Measurements from ENCODE around the gene HOXA3.

The HOXA3 gene

GRCh38 chr7:27177795-27178320 lies 25.5 kb upstream of the HOXA3 start:
- DNase-seq = no peak

GRCh38 chr7:27176962-27177794 lies 24.8 kb upstream of the HOXA3 start:
- DNase-seq = no peak

DNA sequence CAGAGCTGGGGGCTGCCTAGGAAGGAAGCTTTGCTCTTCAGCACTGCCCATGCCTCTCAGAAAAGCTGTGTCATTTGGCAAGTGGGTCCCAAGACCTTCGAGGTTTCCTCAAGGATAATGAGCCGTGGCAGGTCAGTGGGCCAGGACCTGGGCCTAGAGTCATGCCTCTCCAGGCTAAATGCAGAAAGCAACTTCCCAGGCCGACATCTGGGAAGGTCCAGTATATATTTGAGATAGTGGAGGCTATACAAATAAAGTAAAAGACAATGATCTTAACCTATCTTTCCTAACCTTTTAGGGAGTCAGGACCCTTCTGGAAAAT lies 24.1 kb upstream of the HOXA3 start:
- DNase-seq = no peak

GRCh38 chr7:27175626-27176523 lies 23.5 kb upstream of the HOXA3 start:
- DNase-seq = no peak

DNA sequence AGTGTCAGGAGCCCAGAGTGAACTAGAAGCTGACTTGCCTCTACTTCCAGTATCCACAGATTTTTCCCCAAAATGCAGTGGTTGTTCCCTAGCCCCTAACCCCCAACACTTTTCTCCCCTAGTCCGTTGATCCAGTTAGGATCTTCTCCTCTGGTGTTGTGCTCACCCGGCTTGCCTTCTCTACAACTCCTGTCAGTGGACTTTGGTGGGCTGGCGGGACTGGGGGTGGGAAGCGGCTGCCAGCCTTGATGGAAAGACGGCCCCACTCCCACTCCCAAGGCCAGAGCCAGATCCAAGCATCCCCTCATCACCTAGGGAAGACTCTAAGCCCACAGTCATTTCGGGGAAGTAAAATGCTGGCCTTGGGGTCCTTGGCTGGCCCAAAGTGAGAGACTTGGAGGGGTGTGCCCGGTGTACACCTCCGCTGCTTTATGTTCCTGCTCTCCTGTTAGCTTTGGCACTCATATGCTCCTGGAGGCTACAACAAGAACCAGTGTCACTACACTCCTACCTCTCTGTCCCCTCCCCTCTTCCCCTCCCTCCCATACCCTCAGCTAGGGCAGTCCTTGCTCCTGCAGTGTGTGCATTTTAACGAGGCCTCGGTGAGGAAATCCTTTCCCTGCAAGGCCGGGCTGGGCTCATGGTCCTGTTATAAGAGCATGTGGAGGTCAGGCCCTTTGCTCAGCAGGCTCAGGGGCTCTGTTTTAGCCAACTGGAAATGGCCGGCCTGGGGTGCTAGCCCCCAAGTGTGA lies 22.7 kb upstream of the HOXA3 start:
- no peak for DNase-seq

GRCh38 chr7:27173956-27174873 lies 21.8 kb upstream of the HOXA3 start, which contains the start of gene HOXA10:
HOXA10 (minus strand) TSS chr7:27174320; CDS start chr7:27174306, 14 bp downstream.
- no peak for DNase-seq

DNA sequence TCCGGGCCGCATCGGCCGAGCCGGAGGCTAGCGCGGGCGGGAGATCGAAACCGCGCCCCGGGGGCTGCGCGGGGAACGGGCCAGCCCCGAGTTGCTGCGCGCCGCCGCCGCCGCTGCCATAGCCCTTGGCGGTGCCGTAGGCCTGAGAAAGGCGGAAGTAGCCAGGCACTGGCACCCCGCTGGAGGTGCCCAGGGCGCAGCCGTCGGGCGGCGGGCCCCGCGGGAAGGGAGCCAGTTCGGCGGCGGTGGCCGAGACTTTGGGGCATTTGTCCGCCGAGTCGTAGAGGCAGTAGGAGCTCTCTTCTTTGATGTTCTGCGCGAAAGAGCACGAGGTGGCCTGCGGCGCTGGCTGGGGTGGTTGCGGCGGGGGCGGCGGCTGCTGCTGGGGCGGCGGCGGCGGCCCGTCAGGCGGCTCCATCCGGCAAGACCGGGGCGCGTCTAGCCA lies 21.1 kb upstream of the HOXA3 start:
- no peak for DNase-seq

GRCh38 chr7:27172823-27173510 lies 20.6 kb upstream of the HOXA3 start:
- DNase-seq = no peak

DNA sequence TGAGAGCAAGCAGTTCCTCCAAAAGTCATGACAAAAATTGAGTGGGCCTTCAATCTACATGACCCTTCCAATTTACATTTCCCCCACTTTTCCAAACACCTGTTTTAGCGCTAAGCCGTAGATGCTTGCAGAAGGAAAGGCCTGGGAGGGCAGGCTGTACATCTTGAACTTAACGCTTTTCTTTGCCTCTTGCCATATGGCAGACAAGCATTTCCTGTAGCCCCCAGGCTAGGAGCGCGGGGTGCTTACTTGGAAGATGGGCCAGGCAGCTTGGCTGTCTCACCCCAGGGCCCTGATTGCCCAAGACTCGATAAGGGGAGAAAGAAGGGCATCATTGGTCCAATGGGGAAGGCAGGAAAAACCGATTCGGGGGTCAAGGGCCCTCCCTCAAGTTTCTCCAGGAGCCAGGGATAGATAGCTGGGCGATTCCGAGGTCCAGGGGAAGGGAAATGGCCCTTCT lies 20.0 kb upstream of the HOXA3 start:
- no peak for DNase-seq

DNA sequence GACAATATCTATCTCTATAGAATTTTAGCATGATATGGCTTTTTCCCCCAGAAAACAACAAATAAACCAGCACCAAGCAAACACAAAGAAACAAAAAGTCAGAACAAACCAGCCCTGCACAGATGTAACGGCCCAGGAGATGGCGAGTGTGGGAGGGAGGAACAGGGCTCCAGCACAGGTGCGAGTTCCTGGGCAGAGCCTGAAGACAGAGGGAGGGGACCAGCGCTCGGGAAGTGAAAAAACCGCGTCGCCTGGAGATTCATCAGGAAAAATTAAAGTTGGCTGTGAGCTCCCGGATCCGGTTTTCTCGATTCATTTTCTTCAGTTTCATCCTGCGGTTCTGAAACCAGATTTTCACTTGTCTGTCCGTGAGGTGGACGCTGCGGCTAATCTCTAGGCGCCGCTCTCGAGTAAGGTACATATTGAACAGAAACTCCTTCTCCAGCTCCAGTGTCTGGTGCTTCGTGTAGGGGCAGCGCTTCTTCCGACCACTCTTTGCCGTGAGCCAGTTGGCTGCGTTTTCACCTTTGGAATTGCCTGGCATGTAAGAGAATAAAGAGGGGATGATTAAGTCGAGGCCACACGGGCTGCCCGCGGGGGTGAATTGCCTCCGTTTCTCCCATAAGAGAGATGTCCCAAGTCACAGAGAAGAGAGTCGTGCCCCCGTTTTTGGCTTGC lies 19.4 kb upstream of the HOXA3 start:
- DNase-seq = no peak

DNA sequence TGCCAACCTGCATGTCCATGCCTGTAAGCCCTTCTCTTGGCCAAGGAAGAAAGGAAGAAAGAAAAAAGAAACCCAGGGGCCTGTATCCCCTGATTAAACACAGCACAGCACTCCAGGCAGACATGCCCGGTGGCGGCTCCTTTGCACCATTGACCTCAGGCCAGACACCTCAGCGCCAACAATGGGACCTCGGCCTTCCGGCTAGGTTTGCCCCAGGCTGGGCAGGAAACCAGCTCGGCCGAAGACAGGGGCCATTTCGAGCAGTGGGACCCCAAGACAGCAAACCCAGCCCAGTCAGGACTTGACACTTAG lies 18.9 kb upstream of the HOXA3 start:
- DNase-seq = no peak

GRCh38 chr7:27170426-27171324 lies 18.3 kb upstream of the HOXA3 start:
- DNase-seq = no peak

DNA sequence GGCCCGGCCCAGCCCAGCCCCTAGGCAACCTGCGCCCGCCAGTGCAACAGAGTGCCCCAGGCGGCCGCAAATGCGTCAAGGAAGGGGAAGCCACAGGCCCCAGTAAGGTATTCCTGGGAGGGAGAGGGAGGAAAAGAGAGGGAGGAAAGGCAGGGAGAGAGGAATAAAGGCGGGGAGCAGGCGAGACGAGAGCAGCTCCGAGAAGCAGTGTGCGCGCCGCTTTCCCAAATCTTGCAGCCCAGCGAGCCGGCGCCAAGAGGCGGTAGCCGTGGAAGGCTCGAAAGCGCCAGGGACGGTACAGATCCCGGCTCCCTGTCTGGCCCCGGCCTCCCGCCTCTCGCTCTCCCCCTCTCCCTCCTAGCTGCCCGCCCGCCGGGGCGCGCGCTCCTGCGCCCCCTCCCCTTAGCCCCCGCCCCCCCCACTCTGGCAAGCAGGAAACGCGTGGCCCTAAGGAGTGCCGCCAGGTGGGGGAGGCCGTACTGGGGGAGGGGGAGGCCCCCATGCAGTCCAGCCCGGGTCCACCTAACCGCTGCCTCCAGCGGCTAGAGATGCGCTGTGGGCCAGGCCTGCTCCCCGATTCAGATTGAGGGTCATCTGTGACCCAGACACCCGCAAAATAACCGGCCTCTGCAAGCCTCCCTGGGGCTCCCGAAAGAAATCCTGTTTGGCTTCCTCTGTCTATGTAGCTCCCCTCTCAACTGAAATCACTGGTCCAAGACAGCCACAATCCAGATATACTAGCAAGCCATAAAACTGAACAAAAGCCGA lies 17.5 kb upstream of the HOXA3 start:
- DNase-seq = no peak

GRCh38 chr7:27168265-27168947 lies 16.0 kb upstream of the HOXA3 start:
- no peak for DNase-seq

DNA sequence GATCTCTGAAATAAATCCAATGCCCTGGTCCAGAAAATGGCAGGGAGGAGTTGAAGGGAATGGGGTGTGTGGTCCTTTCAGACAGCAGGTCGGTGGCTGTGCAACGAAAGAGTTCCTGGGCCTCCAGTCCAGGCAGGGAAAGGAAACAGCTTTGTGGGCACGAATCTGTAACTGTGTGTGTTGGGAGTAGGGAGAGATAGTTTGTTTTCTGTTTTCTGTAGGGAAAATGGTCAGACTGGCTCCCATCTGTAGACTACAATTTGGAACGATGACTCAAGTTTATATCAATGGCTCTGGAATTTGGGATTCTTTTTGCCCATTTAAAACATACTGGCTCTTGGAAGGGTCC lies 15.5 kb upstream of the HOXA3 start:
- DNase-seq = no peak

DNA sequence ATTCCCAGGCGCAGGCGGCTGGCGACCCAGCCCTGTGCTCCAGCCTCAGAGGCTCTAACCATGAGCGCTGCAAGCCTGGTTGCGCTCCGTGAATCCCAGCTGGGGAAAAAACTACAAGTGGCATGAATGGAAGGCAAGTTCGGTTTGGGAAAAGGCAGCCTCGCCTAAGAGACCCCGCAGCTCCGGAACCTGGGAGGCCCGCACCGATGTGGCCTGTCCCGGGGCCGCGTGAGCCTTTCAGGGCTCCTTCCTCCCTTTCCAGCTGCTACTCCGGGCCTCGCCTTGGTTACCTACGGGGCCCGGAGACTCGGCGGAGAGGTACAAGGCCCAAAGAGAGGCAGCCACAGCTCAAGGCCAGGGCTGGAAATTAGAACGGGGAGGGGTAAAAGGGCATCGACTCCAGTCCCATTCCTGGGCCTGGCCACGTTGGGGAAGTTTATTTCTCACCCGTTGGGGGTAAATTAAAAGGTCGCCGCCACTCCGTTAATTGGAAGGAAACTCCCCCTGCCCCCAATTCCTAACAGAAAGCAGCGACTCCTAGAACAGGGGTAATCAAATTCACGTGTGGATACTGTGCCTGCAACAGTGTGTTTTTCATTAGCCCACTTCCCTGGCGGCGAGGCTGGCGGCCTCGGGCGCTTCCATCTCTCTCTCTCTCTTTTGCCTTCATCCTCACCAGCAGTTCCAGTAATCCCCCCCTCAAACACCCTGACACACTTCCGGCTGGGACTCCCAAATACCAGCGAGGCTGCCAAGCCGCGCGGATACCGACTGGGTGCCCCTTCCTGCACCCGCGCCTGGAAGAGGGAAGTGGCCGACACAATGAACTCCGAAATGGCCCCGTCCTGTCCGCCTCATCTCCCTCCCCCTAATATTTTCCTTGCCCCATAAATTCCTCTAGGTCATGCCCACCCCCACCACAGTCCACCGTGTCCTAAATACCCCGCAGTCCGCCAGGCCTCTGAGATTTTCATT lies 14.4 kb upstream of the HOXA3 start:
- DNase-seq = no peak

GRCh38 chr7:27165996-27166530 lies 13.7 kb upstream of the HOXA3 start:
- no peak for DNase-seq
